ENCODE measurements around the gene VPS13A.
"Not testable (repeated sequence)": the region's sequence is repeated elsewhere in the genome, so short reads cannot be mapped to it uniquely, and the experiment has no call there.

GRCh38 chr9:77398581-77398980 is 221.2 kb downstream of the VPS13A start:
- not testable (repeated sequence) for TF ChIP-seq CTCF, EZH2, EZH2phosphoT487 (IDR thresholded peaks at IDR 0.05)

Data from neural progenitor cell (in vitro differentiated cells).